PFSK-1 (cell line): ENCODE measurements around the gene TXNDC9.

Experiments
- POLR2AphosphoS5 ChIP-seq: IDR thresholded peaks from 2 replicates; pipeline ENCODE4 v1.6.1; 2012; ENCODE audit warnings: low read depth, mild to moderate bottlenecking, control low read depth, low read length, moderate library complexity
- SIN3A ChIP-seq: IDR thresholded peaks from 2 replicates; pipeline ENCODE4 v1.6.1; 2012; ENCODE audit warnings: mild to moderate bottlenecking, low read length, moderate library complexity, borderline replicate concordance; ENCODE audit not compliant: insufficient read depth
- TAF1 ChIP-seq: IDR thresholded peaks from 2 replicates; pipeline ENCODE4 v1.6.1; 2012; ENCODE audit warnings: low read length, control low read depth, borderline replicate concordance; ENCODE audit not compliant: insufficient read depth
- TF ChIP-seq, protein P1 (sequence below), 2 experiments: IDR thresholded peaks; 2 replicates each; pipeline versions ENCODE4 v1.6.1 to v1.8.0; 2011 to 2012; ENCODE audit warnings: low read depth in 2 of 2, low read length in 2 of 2, control low read depth in 1 of 2, inconsistent platforms in 1 of 2, mild to moderate bottlenecking in 1 of 2, moderate library complexity in 1 of 2; ENCODE audit not compliant: insufficient read depth in 1 of 2

DNA sequence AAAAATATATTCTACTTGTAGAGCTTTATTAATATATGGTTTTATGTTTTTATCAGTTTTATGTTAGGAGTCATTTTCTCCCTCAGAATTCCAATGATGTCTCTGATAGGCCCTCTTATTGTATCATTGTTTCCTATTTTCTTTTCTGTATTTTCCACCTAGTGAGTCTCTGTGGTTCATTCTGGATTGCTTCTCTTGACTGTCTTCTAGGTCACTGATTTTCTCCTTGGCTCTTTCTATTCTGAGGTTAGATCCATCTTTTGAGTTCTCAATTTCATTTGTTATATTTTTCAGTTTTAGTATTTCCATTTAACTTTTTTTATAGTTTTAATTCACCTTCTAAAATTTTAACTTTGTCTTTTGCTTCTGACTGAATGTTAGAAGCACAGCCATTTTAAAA is 38.6 kb upstream of the TXNDC9 start:
- TF ChIP-seq POLR2AphosphoS5 (no peak), TAF1 (no peak), SIN3A (no peak)
- TF ChIP-seq, protein P1, sequence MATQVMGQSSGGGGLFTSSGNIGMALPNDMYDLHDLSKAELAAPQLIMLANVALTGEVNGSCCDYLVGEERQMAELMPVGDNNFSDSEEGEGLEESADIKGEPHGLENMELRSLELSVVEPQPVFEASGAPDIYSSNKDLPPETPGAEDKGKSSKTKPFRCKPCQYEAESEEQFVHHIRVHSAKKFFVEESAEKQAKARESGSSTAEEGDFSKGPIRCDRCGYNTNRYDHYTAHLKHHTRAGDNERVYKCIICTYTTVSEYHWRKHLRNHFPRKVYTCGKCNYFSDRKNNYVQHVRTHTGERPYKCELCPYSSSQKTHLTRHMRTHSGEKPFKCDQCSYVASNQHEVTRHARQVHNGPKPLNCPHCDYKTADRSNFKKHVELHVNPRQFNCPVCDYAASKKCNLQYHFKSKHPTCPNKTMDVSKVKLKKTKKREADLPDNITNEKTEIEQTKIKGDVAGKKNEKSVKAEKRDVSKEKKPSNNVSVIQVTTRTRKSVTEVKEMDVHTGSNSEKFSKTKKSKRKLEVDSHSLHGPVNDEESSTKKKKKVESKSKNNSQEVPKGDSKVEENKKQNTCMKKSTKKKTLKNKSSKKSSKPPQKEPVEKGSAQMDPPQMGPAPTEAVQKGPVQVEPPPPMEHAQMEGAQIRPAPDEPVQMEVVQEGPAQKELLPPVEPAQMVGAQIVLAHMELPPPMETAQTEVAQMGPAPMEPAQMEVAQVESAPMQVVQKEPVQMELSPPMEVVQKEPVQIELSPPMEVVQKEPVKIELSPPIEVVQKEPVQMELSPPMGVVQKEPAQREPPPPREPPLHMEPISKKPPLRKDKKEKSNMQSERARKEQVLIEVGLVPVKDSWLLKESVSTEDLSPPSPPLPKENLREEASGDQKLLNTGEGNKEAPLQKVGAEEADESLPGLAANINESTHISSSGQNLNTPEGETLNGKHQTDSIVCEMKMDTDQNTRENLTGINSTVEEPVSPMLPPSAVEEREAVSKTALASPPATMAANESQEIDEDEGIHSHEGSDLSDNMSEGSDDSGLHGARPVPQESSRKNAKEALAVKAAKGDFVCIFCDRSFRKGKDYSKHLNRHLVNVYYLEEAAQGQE (IDR thresholded peaks at IDR 0.05; ENCODE audit: insufficient read depth in 1 of 2, low read depth in 2 of 2, low read length in 2 of 2): no peak
